Smooth muscle cell (in vitro differentiated cells): ENCODE results near the gene CEP70. TPM values are rescaled to one million over a fixed set of nuclear protein-coding genes. Genes with fewer than 3 reads are reported as not detected.
A peak's percentile ranks its signal among the peaks of the same experiment; 100 is the strongest.
"Not testable (repeated sequence)": the region's sequence is repeated elsewhere in the genome, so short reads cannot be mapped to it uniquely, and the experiment has no call there.

Experiments
- DNase-seq: peaks from one replicate; lab custom pipeline; 2025; ENCODE audit not compliant: unreplicated experiment; lab: John Stamatoyannopoulos, UW
- H2AFZ ChIP-seq: fragments of 200-600 bp; sonication (generic); 2 replicates; pipeline ENCODE4 v1.6.0; 2016; ENCODE audit warnings: antibody characterized with exemption, low read depth, mild to moderate bottlenecking
- H3F3A ChIP-seq: fragments of 200-600 bp; sonication (generic); 2 replicates; pipeline ENCODE4 v1.6.0; 2017; ENCODE audit warnings: antibody characterized with exemption, low read depth
- H3K27ac ChIP-seq: fragments of 200-600 bp; sonication (generic); 2 replicates; pipeline ENCODE4 v1.5.1; 2016; ENCODE audit warnings: low read depth, mild to moderate bottlenecking
- H3K27me3 ChIP-seq: fragments of 200-600 bp; sonication (generic); 2 replicates; pipeline ENCODE4 v1.6.1; 2016; ENCODE audit warnings: low read depth, mild to moderate bottlenecking
- H3K36me3 ChIP-seq: fragments of 200-600 bp; sonication (generic); 2 replicates; pipeline ENCODE4 v1.5.1; 2016; ENCODE audit warnings: low read depth
- H3K4me1 ChIP-seq: fragments of 200-600 bp; sonication (generic); 2 replicates; pipeline ENCODE4 v1.5.1; 2016; ENCODE audit warnings: low read depth
- H3K4me2 ChIP-seq: fragments of 200-600 bp; sonication (generic); 2 replicates; pipeline ENCODE4 v1.6.0; 2016; ENCODE audit warnings: mild to moderate bottlenecking
- H3K4me3 ChIP-seq: fragments of 200-600 bp; sonication (generic); 2 replicates; pipeline ENCODE4 v1.5.1; 2016; ENCODE audit warnings: mild to moderate bottlenecking
- H3K79me2 ChIP-seq: fragments of 200-600 bp; sonication (generic); 2 replicates; pipeline ENCODE4 v1.6.0; 2016; ENCODE audit warnings: low read depth, mild to moderate bottlenecking
- H3K9ac ChIP-seq: fragments of 200-600 bp; sonication (generic); 2 replicates; pipeline ENCODE4 v1.6.0; 2016; ENCODE audit warnings: low read depth
- H3K9me3 ChIP-seq: fragments of 200-600 bp; sonication (generic); replicated peaks from 2 replicates; pipeline ENCODE4 v1.5.1; 2016; ENCODE audit warnings: low read depth
- H4K20me1 ChIP-seq: fragments of 200-600 bp; sonication (generic); 2 replicates; pipeline ENCODE4 v1.6.0; 2016; ENCODE audit warnings: low read depth
- CTCF ChIP-seq: fragments of 200-600 bp; sonication (generic); IDR thresholded peaks from 2 replicates; pipeline ENCODE4 v1.5.1; 2017; ENCODE audit warnings: borderline replicate concordance, mild to moderate bottlenecking, antibody characterized with exemption; ENCODE audit not compliant: insufficient read depth, poor library complexity, severe bottlenecking
- WGBS: methylation state at CpG from one replicate; pipeline ENCODE4 v1.1.7; 2016; ENCODE audit warnings: low lambda C conversion rate; 5-methylcytosine and 5-hydroxymethylcytosine counted together
- polyA plus RNA-seq: library from polyadenylated mRNA; unstranded; fragments of >200 nt; fragmentation: Nextera tagmentation; extraction: Ambion mirVana; gene quantifications from 2 replicates; pipeline ENCODE4 v1.2.1, GENCODE V29; 2016
- total RNA-seq: library from RNA; depleted of rRNA; stranded (reverse); fragments of >200 nt; gene quantifications from 2 replicates; pipeline ENCODE4 v1.2.3, GENCODE V29; 2014

CEP70 gene
- total and polyA plus RNA-seq, 2 experiments from 2014 or later = 6.3 to 17.1 TPM

GRCh38 chr3:138491971-138492370 is 102.1 kb downstream of the CEP70 start:
- H3K27me3 ChIP-seq = no peaks in the 10 kb centered on the region
- no peaks in the 10 kb centered on the region for H3K36me3 ChIP-seq
- WGBS = 100% methylated on average over 1 of the region's 1 CpG
- no peaks in the 10 kb centered on the region for H3K79me2 ChIP-seq
- no peak overlapping the region for H3K27ac ChIP-seq
- H4K20me1 ChIP-seq = no peaks in the 10 kb centered on the region
- H2AFZ ChIP-seq = no peak overlapping the region
- H3K4me2 ChIP-seq = no peak overlapping the region
- no peak for DNase-seq
- H3K9ac ChIP-seq = no peak overlapping the region
- H3F3A ChIP-seq = no peaks in the 10 kb centered on the region
- no peak overlapping the region for H3K4me3 ChIP-seq
- no peaks in the 10 kb centered on the region for H3K9me3 ChIP-seq
- no peaks in the 10 kb centered on the region for H3K4me1 ChIP-seq
- TF ChIP-seq CTCF = no peak

GRCh38 chr3:138486580-138486979 is 107.5 kb downstream of the CEP70 start:
- H3F3A ChIP-seq, H3K9me3 ChIP-seq, H3K9ac ChIP-seq, H2AFZ ChIP-seq, H3K4me3 ChIP-seq, H4K20me1 ChIP-seq, H3K27ac ChIP-seq, H3K79me2 ChIP-seq, DNase-seq, H3K27me3 ChIP-seq, H3K4me2 ChIP-seq, H3K36me3 ChIP-seq, H3K4me1 ChIP-seq: not testable (repeated sequence)
- WGBS = 97% methylated on average over 6 of the region's 6 CpGs

GRCh38 chr3:138484672-138485071 is 109.4 kb downstream of the CEP70 start:
- H3K27ac ChIP-seq, H3K4me1 ChIP-seq, H2AFZ ChIP-seq, H3K9me3 ChIP-seq, H3K4me2 ChIP-seq, DNase-seq, H3K36me3 ChIP-seq, H3F3A ChIP-seq, H3K4me3 ChIP-seq, H3K79me2 ChIP-seq, H4K20me1 ChIP-seq, H3K9ac ChIP-seq, H3K27me3 ChIP-seq: not testable (repeated sequence)
- WGBS = 96% methylated on average over 14 of the region's 17 CpGs

GRCh38 chr3:138479438-138479863 is 114.6 kb downstream of the CEP70 start:
- Histone ChIP-seq H3K79me2 (no peaks in the 10 kb centered on the region), H3K27ac (no peak overlapping the region), H3K4me1 (no peaks in the 10 kb centered on the region), H4K20me1 (no peaks in the 10 kb centered on the region), H3F3A (no peaks in the 10 kb centered on the region), H3K9me3 (no peaks in the 10 kb centered on the region), H3K36me3 (no peaks in the 10 kb centered on the region), H3K9ac (no peak overlapping the region), H3K27me3 (no peaks in the 10 kb centered on the region), H3K4me2 (no peak overlapping the region), H2AFZ (no peak overlapping the region), H3K4me3 (no peak overlapping the region)
- TF ChIP-seq CTCF = peak; percentile 65
- WGBS = 31% methylated on average over 4 of the region's 4 CpGs
- no peak for DNase-seq

GRCh38 chr3:138477801-138478200 is 116.3 kb downstream of the CEP70 start:
- Histone ChIP-seq H3K4me1 (no peaks in the 10 kb centered on the region), H3K9ac (no peak overlapping the region), H3K27me3 (no peaks in the 10 kb centered on the region), H3K27ac (no peak overlapping the region), H2AFZ (no peak overlapping the region), H3K79me2 (no peaks in the 10 kb centered on the region), H3F3A (no peaks in the 10 kb centered on the region), H3K4me2 (no peak overlapping the region), H3K4me3 (no peak overlapping the region), H3K36me3 (no peaks in the 10 kb centered on the region), H4K20me1 (no peaks in the 10 kb centered on the region), H3K9me3 (no peaks in the 10 kb centered on the region)
- DNase-seq = no peak
- WGBS = 93% methylated on average over 3 of the region's 3 CpGs
- no peak for TF ChIP-seq CTCF
